ENCODE data around the gene ATF4. TPM values are rescaled to one million over a fixed set of nuclear protein-coding genes. Genes with fewer than 3 reads are reported as not detected.

The ATF4 gene
- total RNA-seq, 1 experiment from 2014 or later: 717 TPM

GRCh38 chr22:39486951-39487825 lies 33.2 kb upstream of the ATF4 start:
- Mint-ChIP-seq H3K4me1 (ENCODE audit: insufficient read depth, unreplicated experiment) (no peaks in the 10 kb centered on the region), H3K4me3 (ENCODE audit: unreplicated experiment) (no peak overlapping the region), H3K36me3 (ENCODE audit: insufficient read depth, unreplicated experiment) (no peaks in the 10 kb centered on the region), H3K9me3 (ENCODE audit: unreplicated experiment) (no peaks in the 10 kb centered on the region), H3K27ac (ENCODE audit: low read depth, unreplicated experiment) (no peak overlapping the region), H3K27me3 (ENCODE audit: insufficient read depth, unreplicated experiment) (no peaks in the 10 kb centered on the region)
- intact Hi-C loops (cut with micrococcal nuclease): no loop called here
- ChIA-PET CTCF (no interaction called here), POLR2A (no interaction called here)
- TF ChIP-seq CTCF (IDR thresholded peaks at IDR 0.05; ENCODE audit: unreplicated experiment): no peak
- BruUV-seq (replicated peaks): no TSS peak
- no peak for DNase-seq (ENCODE audit: unreplicated experiment)

DNA sequence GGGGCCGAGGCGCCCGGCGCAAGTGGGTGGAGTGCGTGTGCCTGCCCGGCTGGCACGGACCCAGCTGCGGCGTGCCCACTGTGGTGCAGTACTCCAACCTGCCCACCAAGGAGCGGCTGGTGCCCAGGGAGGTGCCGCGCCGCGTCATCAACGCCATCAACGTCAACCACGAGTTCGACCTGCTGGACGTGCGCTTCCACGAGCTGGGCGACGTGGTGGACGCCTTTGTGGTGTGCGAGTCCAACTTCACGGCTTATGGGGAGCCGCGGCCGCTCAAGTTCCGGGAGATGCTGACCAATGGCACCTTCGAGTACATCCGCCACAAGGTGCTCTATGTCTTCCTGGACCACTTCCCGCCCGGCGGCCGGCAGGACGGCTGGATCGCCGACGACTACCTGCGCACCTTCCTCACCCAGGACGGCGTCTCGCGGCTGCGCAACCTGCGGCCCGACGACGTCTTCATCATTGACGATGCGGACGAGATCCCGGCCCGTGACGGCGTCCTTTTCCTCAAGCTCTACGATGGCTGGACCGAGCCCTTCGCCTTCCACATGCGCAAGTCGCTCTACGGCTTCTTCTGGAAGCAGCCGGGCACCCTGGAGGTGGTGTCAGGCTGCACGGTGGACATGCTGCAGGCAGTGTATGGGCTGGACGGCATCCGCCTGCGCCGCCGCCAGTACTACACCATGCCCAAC lies 32.4 kb upstream of the ATF4 start:
- no TSS peak for BruUV-seq (replicated peaks)
- no peak for TF ChIP-seq CTCF (IDR thresholded peaks at IDR 0.05; ENCODE audit: unreplicated experiment)
- DNase-seq (ENCODE audit: unreplicated experiment): no peak
- Mint-ChIP-seq H3K9me3 (ENCODE audit: unreplicated experiment) (no peaks in the 10 kb centered on the region), H3K36me3 (ENCODE audit: insufficient read depth, unreplicated experiment) (no peaks in the 10 kb centered on the region), H3K27ac (ENCODE audit: low read depth, unreplicated experiment) (no peak overlapping the region), H3K4me3 (ENCODE audit: unreplicated experiment) (no peak overlapping the region), H3K4me1 (ENCODE audit: insufficient read depth, unreplicated experiment) (no peaks in the 10 kb centered on the region), H3K27me3 (ENCODE audit: insufficient read depth, unreplicated experiment) (no peaks in the 10 kb centered on the region)
- intact Hi-C loops (cut with micrococcal nuclease): no loop called here
- POLR2A ChIA-PET: no interaction called here
- CTCF ChIA-PET: interaction anchor here (0.6 to 0.7 kb wide), 2 partner anchors 512 to 949 kb away, joined by 3 to 4 read pairs; no protein-coding TSS in a partner anchor

DNA sequence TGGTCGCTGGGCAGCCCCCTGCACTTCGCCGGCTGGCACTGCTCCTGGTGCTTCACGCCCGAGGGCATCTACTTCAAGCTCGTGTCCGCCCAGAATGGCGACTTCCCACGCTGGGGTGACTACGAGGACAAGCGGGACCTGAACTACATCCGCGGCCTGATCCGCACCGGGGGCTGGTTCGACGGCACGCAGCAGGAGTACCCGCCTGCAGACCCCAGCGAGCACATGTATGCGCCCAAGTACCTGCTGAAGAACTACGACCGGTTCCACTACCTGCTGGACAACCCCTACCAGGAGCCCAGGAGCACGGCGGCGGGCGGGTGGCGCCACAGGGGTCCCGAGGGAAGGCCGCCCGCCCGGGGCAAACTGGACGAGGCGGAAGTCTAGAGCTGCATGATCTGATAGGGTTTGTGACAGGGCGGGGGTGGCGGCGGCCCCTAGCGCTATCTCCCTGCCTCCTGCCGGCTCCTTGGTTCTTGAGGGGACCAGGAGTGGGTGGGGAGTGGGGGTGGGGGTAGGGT lies 31.7 kb upstream of the ATF4 start:
- intact Hi-C loops (cut with micrococcal nuclease): no loop called here
- DNase-seq (ENCODE audit: unreplicated experiment): no peak
- Mint-ChIP-seq H3K27me3 (ENCODE audit: insufficient read depth, unreplicated experiment) (no peaks in the 10 kb centered on the region), H3K4me3 (ENCODE audit: unreplicated experiment) (no peak overlapping the region), H3K36me3 (ENCODE audit: insufficient read depth, unreplicated experiment) (no peaks in the 10 kb centered on the region), H3K9me3 (ENCODE audit: unreplicated experiment) (no peaks in the 10 kb centered on the region), H3K4me1 (ENCODE audit: insufficient read depth, unreplicated experiment) (no peaks in the 10 kb centered on the region), H3K27ac (ENCODE audit: low read depth, unreplicated experiment) (no peak overlapping the region)
- BruUV-seq (replicated peaks): no TSS peak
- ChIA-PET POLR2A (no interaction called here), CTCF (interaction anchor here (0.6 to 0.7 kb wide), 2 partner anchors 511 to 948 kb away, joined by 3 to 4 read pairs; no protein-coding TSS in a partner anchor)
- no peak for TF ChIP-seq CTCF (IDR thresholded peaks at IDR 0.05; ENCODE audit: unreplicated experiment)

All from MCF 10A (cell line).